HEK293T (cell line): ENCODE measurements around the gene C5orf15.

Source experiments
- CTCF ChIA-PET: fragments of 350-600 bp; formaldehyde crosslinking; extraction: SDS; loops from one replicate; lab custom pipeline; 2021; ENCODE audit warnings: antibody characterized with exemption, inconsistent platforms; lab: Yijun Ruan, JAX
- POLR2A ChIA-PET: fragments of 350-600 bp; formaldehyde crosslinking; extraction: SDS; loops from one replicate; lab custom pipeline; 2020; ENCODE audit warnings: antibody characterized with exemption, inconsistent platforms; lab: Yijun Ruan, JAX
- DNase-seq: peaks from one replicate; pipeline ENCODE4 v3.0.0; 2012; ENCODE audit warnings: mixed read lengths; ENCODE audit errors: extremely low spot score
- ARNT ChIP-seq: fragments of 450-650 bp; IDR thresholded peaks from 2 replicates; pipeline ENCODE4 v1.6.1; 2017; ENCODE audit warnings: mild to moderate bottlenecking
- BHLHE40 ChIP-seq: fragments of 450-650 bp; IDR thresholded peaks from 2 replicates; pipeline ENCODE4 v1.6.1; 2016; ENCODE audit warnings: mild to moderate bottlenecking, moderate library complexity, borderline replicate concordance
- CTBP1 ChIP-seq: fragments of 450-650 bp; IDR thresholded peaks from 2 replicates; pipeline ENCODE4 v1.6.1; 2016; ENCODE audit warnings: borderline replicate concordance
- ELF4 ChIP-seq: fragments of 450-650 bp; IDR thresholded peaks from 2 replicates; pipeline ENCODE4 v1.6.1; 2017; ENCODE audit warnings: antibody characterized with exemption
- FOXA1 ChIP-seq: fragments of 450-650 bp; IDR thresholded peaks from 2 replicates; pipeline ENCODE4 v1.6.1; 2016; ENCODE audit warnings: mild to moderate bottlenecking
- FOXK2 ChIP-seq: fragments of 450-650 bp; IDR thresholded peaks from 2 replicates; pipeline ENCODE4 v1.6.1; 2016; ENCODE audit warnings: mild to moderate bottlenecking
- FOXM1 ChIP-seq: fragments of 450-650 bp; IDR thresholded peaks from 2 replicates; pipeline ENCODE4 v1.6.1; 2017; ENCODE audit warnings: mild to moderate bottlenecking, borderline replicate concordance
- HDGF ChIP-seq: fragments of 450-650 bp; IDR thresholded peaks from 2 replicates; pipeline ENCODE4 v1.6.1; 2017; ENCODE audit warnings: antibody characterized with exemption, borderline replicate concordance
- L3MBTL2 ChIP-seq: fragments of 450-650 bp; conservative IDR thresholded peaks from 2 replicates; pipeline ENCODE4 v1.6.1; 2016; ENCODE audit warnings: mild to moderate bottlenecking
- LEF1 ChIP-seq: fragments of 450-650 bp; IDR thresholded peaks from 2 replicates; pipeline ENCODE4 v1.6.1; 2017; ENCODE audit warnings: mild to moderate bottlenecking, borderline replicate concordance
- NFRKB ChIP-seq: fragments of 450-650 bp; IDR thresholded peaks from 2 replicates; pipeline ENCODE4 v1.6.1; 2016; ENCODE audit warnings: mild to moderate bottlenecking, moderate library complexity
- PKNOX1 ChIP-seq: fragments of 450-650 bp; IDR thresholded peaks from 2 replicates; pipeline ENCODE4 v1.6.1; 2016
- SP1 ChIP-seq: fragments of 450-650 bp; IDR thresholded peaks from 2 replicates; pipeline ENCODE4 v1.6.1; 2017
- SUZ12 ChIP-seq: fragments of 450-650 bp; IDR thresholded peaks from 2 replicates; pipeline ENCODE4 v1.6.1; 2016; ENCODE audit warnings: mild to moderate bottlenecking
- TARDBP ChIP-seq: fragments of 450-650 bp; IDR thresholded peaks from 2 replicates; pipeline ENCODE4 v1.6.1; 2016
- ZNF384 ChIP-seq: fragments of 450-650 bp; IDR thresholded peaks from 2 replicates; pipeline ENCODE4 v1.6.1; 2016

C5orf15 gene

GRCh38 chr5:134004626-134005416, 36.4 kb upstream of the C5orf15 start, which contains the start of gene VDAC1:
VDAC1 (minus strand) TSS chr5:134004975; CDS start chr5:133993012, 11,963 bp downstream.
- no peak for TF ChIP-seq NFRKB
- TF ChIP-seq TARDBP: peak; percentile 56; the same call in 1 of the 2 replicates
- DNase-seq: peak; percentile 92
- ChIA-PET CTCF (interaction anchor here (0.7 to 3.0 kb wide), 4 partner anchors 8 to 162 kb away, joined by 3 to 13 read pairs (median 8); no protein-coding TSS in a partner anchor), POLR2A (interaction anchor here (0.7 to 2.6 kb wide), 9 partner anchors 9 to 42 kb away, joined by 3 to 19 read pairs (median 6); partner anchors contain the start of gene C5orf15)

GRCh38 chr5:134003817-134004625, 35.6 kb upstream of the C5orf15 start:
- DNase-seq: peak; percentile 39
- ChIA-PET CTCF (interaction anchor here (1.0 to 3.0 kb wide), 5 partner anchors 7 to 60 kb away, joined by 3 to 13 read pairs (median 7); no protein-coding TSS in a partner anchor), POLR2A (interaction anchor here (0.6 to 2.6 kb wide), 7 partner anchors 8 to 41 kb away, joined by 3 to 19 read pairs (median 6); partner anchors contain the start of gene C5orf15)
- TF ChIP-seq LEF1 (0 out of 2 replicates have a peak, but pooled peaks have one; percentile 26), ARNT (no peak)

GRCh38 chr5:134003064-134003816, 34.8 kb upstream of the C5orf15 start:
- TF ChIP-seq BHLHE40 (no peak), SP1 (no peak), ARNT (no peak), SUZ12 (no peak), TARDBP (no peak), FOXA1 (no peak), NFRKB (no peak), L3MBTL2 (no peak), PKNOX1 (no peak), LEF1 (no peak), FOXK2 (no peak), CTBP1 (no peak), ELF4 (no peak), HDGF (no peak), ZNF384 (no peak), FOXM1 (no peak)
- no peak for DNase-seq
- POLR2A ChIA-PET: interaction anchor here (0.6 to 2.6 kb wide), 4 partner anchors 7 to 34 kb away, joined by 3 to 19 read pairs (median 8); partner anchors contain the start of gene C5orf15
- CTCF ChIA-PET: interaction anchor here (1.0 to 3.0 kb wide), 4 partner anchors 10 to 59 kb away, joined by 3 to 13 read pairs (median 5); no protein-coding TSS in a partner anchor

- CTCF ChIA-PET: no interaction called here
- no peak for DNase-seq
- POLR2A ChIA-PET: no interaction called here
- TF ChIP-seq CTBP1 (no peak), FOXM1 (no peak), PKNOX1 (no peak), ELF4 (no peak), LEF1 (no peak), SP1 (no peak), TARDBP (no peak), FOXK2 (no peak), SUZ12 (no peak), NFRKB (no peak), L3MBTL2 (no peak), ZNF384 (no peak), BHLHE40 (no peak), FOXA1 (no peak), ARNT (no peak), HDGF (no peak)
These were observed 33.7 kb upstream of the C5orf15 start for GRCh38 chr5:134001938-134002731.

GRCh38 chr5:134000696-134001453, 32.5 kb upstream of the C5orf15 start:
- TF ChIP-seq ARNT: no peak
- TF ChIP-seq PKNOX1: no peak
- DNase-seq: no peak
- CTCF ChIA-PET: no interaction called here
- POLR2A ChIA-PET: no interaction called here
